Measurements from ENCODE around the gene KIF19. TPM values are rescaled to one million over a fixed set of nuclear protein-coding genes. Genes with fewer than 3 reads are reported as not detected.

Gene KIF19
- polyA plus RNA-seq, 4 donors, result 0.45 to 4.5 (median 2.4) TPM

- Histone ChIP-seq H3K4me3 (ENCODE audit: low read depth in 1 of 3, low read length in 3 of 3) (no peak overlapping the region), H3K4me1 (ENCODE audit: control insufficient read depth in 3 of 3, insufficient read depth in 2 of 3, low read depth in 1 of 3, low read length in 2 of 3) (peaks cover 0 to 6% (median 3%) of the 10 kb centered on the region in 3 donors), H3K9me3 (ENCODE audit: control insufficient read depth in 2 of 2, insufficient read depth in 1 of 2, low read depth in 1 of 2, low read length in 1 of 2) (peaks cover 0 to 4% of the 10 kb centered on the region in 2 donors), H3K36me3 (ENCODE audit: control insufficient read depth in 3 of 3, insufficient read depth in 2 of 3, low read depth in 1 of 3, low read length in 3 of 3) (peaks cover 0 to 1% (median 0%) of the 10 kb centered on the region in 3 donors), H3K27ac (ENCODE audit: low read depth in 1 of 3, low read length in 2 of 3) (no peak overlapping the region), H3K27me3 (ENCODE audit: control insufficient read depth in 3 of 3, insufficient read depth in 3 of 3, low read length in 3 of 3) (peaks cover 0 to 29% (median 0%) of the 10 kb centered on the region in 3 donors)
- no peak for DNase-seq
- WGBS, 3 donors, result 66 to 74% (median 70%) methylated on average over 3 of the region's 3 CpGs
- no peak for FAIRE-seq
Measured at GRCh38 chr17:74329378-74329777, 3.4 kb downstream of the KIF19 start.

- Histone ChIP-seq H3K4me1 (ENCODE audit: control insufficient read depth in 3 of 3, insufficient read depth in 2 of 3, low read depth in 1 of 3, low read length in 2 of 3) (peaks cover 0 to 6% (median 3%) of the 10 kb centered on the region in 3 donors), H3K4me3 (ENCODE audit: low read depth in 1 of 3, low read length in 3 of 3) (no peak overlapping the region), H3K9me3 (ENCODE audit: control insufficient read depth in 2 of 2, insufficient read depth in 1 of 2, low read depth in 1 of 2, low read length in 1 of 2) (peaks cover 0 to 6% of the 10 kb centered on the region in 2 donors), H3K27ac (ENCODE audit: low read depth in 1 of 3, low read length in 2 of 3) (no peak overlapping the region), H3K36me3 (ENCODE audit: control insufficient read depth in 3 of 3, insufficient read depth in 2 of 3, low read depth in 1 of 3, low read length in 3 of 3) (peaks cover 0 to 2% (median 0%) of the 10 kb centered on the region in 3 donors), H3K27me3 (ENCODE audit: control insufficient read depth in 3 of 3, insufficient read depth in 3 of 3, low read length in 3 of 3) (peaks cover 0 to 18% (median 0%) of the 10 kb centered on the region in 3 donors)
- 53 to 77% (median 67%) methylated on average over 8 of the region's 8 CpGs for WGBS, 3 donors
- no peak for DNase-seq
- FAIRE-seq, result no peak
Measured at GRCh38 chr17:74330446-74330845, 4.4 kb downstream of the KIF19 start.

GRCh38 chr17:74332017-74332650, 6.1 kb downstream of the KIF19 start:
- H3K4me3 ChIP-seq (ENCODE audit: low read depth in 1 of 3, low read length in 3 of 3), result no peak overlapping the region
- FAIRE-seq (no peak), DNase-seq (no peak)
- peak overlapping the region in 2 of 3 donors; percentile 66 to 70 for H3K27ac ChIP-seq (ENCODE audit: low read depth in 1 of 3, low read length in 2 of 3)
- 48 to 62% (median 52%) methylated on average over 4 to 7 of the region's 7 CpGs for whole genome bisulfite sequencing, 3 donors
- H3K4me1 ChIP-seq (ENCODE audit: control insufficient read depth in 3 of 3, insufficient read depth in 2 of 3, low read depth in 1 of 3, low read length in 2 of 3), result peaks cover 0 to 6% (median 0%) of the 10 kb centered on the region in 3 donors
- H3K27me3 ChIP-seq (ENCODE audit: control insufficient read depth in 3 of 3, insufficient read depth in 3 of 3, low read length in 3 of 3), result peaks cover 0 to 5% (median 0%) of the 10 kb centered on the region in 3 donors
- H3K9me3 ChIP-seq (ENCODE audit: control insufficient read depth in 2 of 2, insufficient read depth in 1 of 2, low read depth in 1 of 2, low read length in 1 of 2), result peaks cover 0 to 6% of the 10 kb centered on the region in 2 donors
- H3K36me3 ChIP-seq (ENCODE audit: control insufficient read depth in 3 of 3, insufficient read depth in 2 of 3, low read depth in 1 of 3, low read length in 3 of 3), result peaks cover 0 to 2% (median 0%) of the 10 kb centered on the region in 3 donors

- DNase-seq (peak; percentile 36 to 54), FAIRE-seq (no peak)
- Histone ChIP-seq H3K4me3 (ENCODE audit: low read depth in 1 of 3, low read length in 3 of 3) (no peak overlapping the region), H3K9me3 (ENCODE audit: control insufficient read depth in 2 of 2, insufficient read depth in 1 of 2, low read depth in 1 of 2, low read length in 1 of 2) (peaks cover 0 to 6% of the 10 kb centered on the region in 2 donors), H3K36me3 (ENCODE audit: control insufficient read depth in 3 of 3, insufficient read depth in 2 of 3, low read depth in 1 of 3, low read length in 3 of 3) (peaks cover 0 to 2% (median 0%) of the 10 kb centered on the region in 3 donors), H3K27ac (ENCODE audit: low read depth in 1 of 3, low read length in 2 of 3) (peak overlapping the region in 2 of 3 donors; percentile 66 to 70), H3K4me1 (ENCODE audit: control insufficient read depth in 3 of 3, insufficient read depth in 2 of 3, low read depth in 1 of 3, low read length in 2 of 3) (peaks cover 0 to 6% (median 0%) of the 10 kb centered on the region in 3 donors), H3K27me3 (ENCODE audit: control insufficient read depth in 3 of 3, insufficient read depth in 3 of 3, low read length in 3 of 3) (peaks cover 0 to under 1% (median 0%) of the 10 kb centered on the region in 3 donors)
- 17 to 30% (median 22%) methylated on average over 9 to 11 of the region's 11 CpGs for WGBS, 3 donors
Measured at GRCh38 chr17:74332763-74333283, 6.8 kb downstream of the KIF19 start.

- Histone ChIP-seq H3K27me3 (ENCODE audit: control insufficient read depth in 3 of 3, insufficient read depth in 3 of 3, low read length in 3 of 3) (no peaks in the 10 kb centered on the region), H3K4me3 (ENCODE audit: low read depth in 1 of 3, low read length in 3 of 3) (no peak overlapping the region), H3K9me3 (ENCODE audit: control insufficient read depth in 2 of 2, insufficient read depth in 1 of 2, low read depth in 1 of 2, low read length in 1 of 2) (peaks cover 0 to 6% of the 10 kb centered on the region in 2 donors), H3K36me3 (ENCODE audit: control insufficient read depth in 3 of 3, insufficient read depth in 2 of 3, low read depth in 1 of 3, low read length in 3 of 3) (peaks cover 0 to 2% (median 0%) of the 10 kb centered on the region in 3 donors), H3K4me1 (ENCODE audit: control insufficient read depth in 3 of 3, insufficient read depth in 2 of 3, low read depth in 1 of 3, low read length in 2 of 3) (peaks cover 0 to 6% (median 0%) of the 10 kb centered on the region in 3 donors), H3K27ac (ENCODE audit: low read depth in 1 of 3, low read length in 2 of 3) (peak overlapping the region in 1 of 3 donors; percentile 50)
- 44 to 82% (median 76%) methylated on average over 2 of the region's 2 CpGs for WGBS, 3 donors
- FAIRE-seq (no peak), DNase-seq (no peak)
Measured at GRCh38 chr17:74334393-74335039, 8.5 kb downstream of the KIF19 start.

- H3K27ac ChIP-seq (ENCODE audit: low read depth in 1 of 3, low read length in 2 of 3), result no peak overlapping the region
- H3K4me3 ChIP-seq (ENCODE audit: low read depth in 1 of 3, low read length in 3 of 3), result no peak overlapping the region
- H3K27me3 ChIP-seq (ENCODE audit: control insufficient read depth in 3 of 3, insufficient read depth in 3 of 3, low read length in 3 of 3), result no peaks in the 10 kb centered on the region
- H3K9me3 ChIP-seq (ENCODE audit: control insufficient read depth in 2 of 2, insufficient read depth in 1 of 2, low read depth in 1 of 2, low read length in 1 of 2), result peaks cover 0 to 6% of the 10 kb centered on the region in 2 donors
- peaks cover 0 to 6% (median 0%) of the 10 kb centered on the region in 3 donors for H3K4me1 ChIP-seq (ENCODE audit: control insufficient read depth in 3 of 3, insufficient read depth in 2 of 3, low read depth in 1 of 3, low read length in 2 of 3)
- WGBS, 3 donors, result 69 to 81% (median 76%) methylated on average over 5 of the region's 5 CpGs
- FAIRE-seq (no peak), DNase-seq (no peak)
- peaks cover 0 to 2% (median 0%) of the 10 kb centered on the region in 3 donors for H3K36me3 ChIP-seq (ENCODE audit: control insufficient read depth in 3 of 3, insufficient read depth in 2 of 3, low read depth in 1 of 3, low read length in 3 of 3)
Measured at GRCh38 chr17:74335529-74336062, 9.6 kb downstream of the KIF19 start.

- Histone ChIP-seq H3K27me3 (ENCODE audit: control insufficient read depth in 3 of 3, insufficient read depth in 3 of 3, low read length in 3 of 3) (no peaks in the 10 kb centered on the region), H3K27ac (ENCODE audit: low read depth in 1 of 3, low read length in 2 of 3) (no peak overlapping the region), H3K4me1 (ENCODE audit: control insufficient read depth in 3 of 3, insufficient read depth in 2 of 3, low read depth in 1 of 3, low read length in 2 of 3) (peaks cover 0 to 6% (median 0%) of the 10 kb centered on the region in 3 donors), H3K9me3 (ENCODE audit: control insufficient read depth in 2 of 2, insufficient read depth in 1 of 2, low read depth in 1 of 2, low read length in 1 of 2) (peaks cover 0 to 6% of the 10 kb centered on the region in 2 donors), H3K4me3 (ENCODE audit: low read depth in 1 of 3, low read length in 3 of 3) (no peak overlapping the region), H3K36me3 (ENCODE audit: control insufficient read depth in 3 of 3, insufficient read depth in 2 of 3, low read depth in 1 of 3, low read length in 3 of 3) (peaks cover 0 to 2% (median 0%) of the 10 kb centered on the region in 3 donors)
- FAIRE-seq (no peak), DNase-seq (no peak)
- 65 to 82% (median 69%) methylated on average over 7 of the region's 7 CpGs for WGBS, 3 donors
Measured at GRCh38 chr17:74336307-74336706, 10.3 kb downstream of the KIF19 start.

GRCh38 chr17:74337834-74338500, 11.9 kb downstream of the KIF19 start:
- DNase-seq, result no peak
- H3K27ac ChIP-seq (ENCODE audit: low read depth in 1 of 3, low read length in 2 of 3), result no peak overlapping the region
- H3K9me3 ChIP-seq (ENCODE audit: control insufficient read depth in 2 of 2, insufficient read depth in 1 of 2, low read depth in 1 of 2, low read length in 1 of 2), result peaks cover 0 to 6% of the 10 kb centered on the region in 2 donors
- peaks cover 0 to 2% (median 0%) of the 10 kb centered on the region in 3 donors for H3K36me3 ChIP-seq (ENCODE audit: control insufficient read depth in 3 of 3, insufficient read depth in 2 of 3, low read depth in 1 of 3, low read length in 3 of 3)
- H3K4me3 ChIP-seq (ENCODE audit: low read depth in 1 of 3, low read length in 3 of 3), result no peak overlapping the region
- H3K4me1 ChIP-seq (ENCODE audit: control insufficient read depth in 3 of 3, insufficient read depth in 2 of 3, low read depth in 1 of 3, low read length in 2 of 3), result no peaks in the 10 kb centered on the region
- 61 to 71% (median 64%) methylated on average over 12 of the region's 12 CpGs for WGBS, 3 donors
- no peak for FAIRE-seq
- no peaks in the 10 kb centered on the region for H3K27me3 ChIP-seq (ENCODE audit: control insufficient read depth in 3 of 3, insufficient read depth in 3 of 3, low read length in 3 of 3)

All from small intestine (tissue), 7 donors.